Superior temporal gyrus (tissue), 1 donor: Measurements from ENCODE around the gene DNMBP.

Source experiments
- DNase-seq: peaks from one replicate; pipeline ENCODE4 v3.0.0-alpha.2; 2016; ENCODE audit errors: extremely low spot score

Gene DNMBP

DNA sequence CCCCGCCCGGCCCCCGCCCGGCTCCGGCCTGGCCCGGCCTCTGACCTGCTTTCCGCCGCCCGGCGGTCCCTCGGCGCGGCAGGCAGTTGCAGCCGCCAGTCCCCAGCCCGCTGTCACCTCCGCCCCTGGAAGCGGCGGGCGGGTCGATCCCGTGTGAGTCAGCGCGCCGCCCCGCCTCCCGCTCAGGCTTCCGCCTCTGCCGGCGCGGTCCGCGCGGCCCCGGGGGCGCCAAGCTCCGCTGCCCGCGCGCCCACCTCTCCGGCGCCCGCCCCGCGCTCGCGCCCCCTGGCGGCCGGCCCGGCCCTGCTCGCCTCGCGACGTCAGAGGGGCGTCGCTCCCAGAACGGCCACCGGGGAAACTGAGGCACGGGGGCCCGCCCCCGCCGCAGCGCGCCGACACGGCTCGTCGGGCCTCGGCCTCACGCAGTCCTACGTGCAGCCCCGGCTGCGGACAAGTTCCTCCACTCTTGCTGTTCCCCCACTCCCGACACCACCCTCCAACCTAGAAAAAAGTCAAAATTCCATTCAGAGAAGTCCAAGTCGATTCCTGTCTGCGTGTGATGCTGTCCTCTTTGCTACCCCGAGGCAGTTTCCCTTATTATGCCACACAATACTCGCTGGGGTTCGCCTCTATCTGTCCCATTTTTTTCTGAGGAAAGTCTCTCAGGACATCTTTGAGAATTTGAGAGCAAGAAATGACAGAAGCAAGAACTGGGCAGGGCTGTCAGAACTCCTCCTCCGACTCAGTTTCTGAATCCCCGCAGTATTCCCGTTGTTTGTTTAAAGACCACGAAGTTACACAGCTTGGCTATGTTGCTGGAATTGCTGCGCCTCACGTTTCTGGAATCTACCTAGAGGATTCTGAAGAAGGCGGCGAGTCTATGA is at the start of gene DNMBP:
DNMBP (minus strand) TSS at position 155 of the 884 bp plus-strand sequence. CDS start 37,823 bp downstream, outside the sequence.
- DNase-seq: peak; percentile 43

DNA sequence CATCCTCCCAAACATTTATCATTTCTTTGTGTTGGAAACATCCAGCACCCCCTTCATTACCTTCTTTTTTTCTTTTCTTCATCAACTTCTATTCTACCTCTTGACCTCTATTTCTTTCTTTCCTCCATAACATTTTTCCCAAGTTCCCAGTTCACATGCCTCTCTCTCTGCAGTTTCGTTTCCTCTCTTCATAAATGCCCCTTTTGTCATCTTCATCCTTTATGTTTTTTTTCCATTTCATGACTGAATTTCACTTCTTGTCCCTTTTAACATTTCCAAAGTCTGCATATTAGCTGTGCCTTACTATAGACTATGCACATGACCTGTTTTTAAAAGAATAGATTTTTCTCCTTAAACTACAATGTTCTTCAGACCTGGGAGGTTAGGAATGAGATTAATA is 48.2 kb upstream of the DNMBP start:
- DNase-seq: no peak

- no peak for DNase-seq
Measured at GRCh38 chr10:100053686-100054460, 44.1 kb upstream of the DNMBP start.

GRCh38 chr10:100046021-100046486 is 36.3 kb upstream of the DNMBP start:
- peak; percentile 89 for DNase-seq

- no peak for DNase-seq
Measured at GRCh38 chr10:100045592-100045991, 35.8 kb upstream of the DNMBP start.

DNA sequence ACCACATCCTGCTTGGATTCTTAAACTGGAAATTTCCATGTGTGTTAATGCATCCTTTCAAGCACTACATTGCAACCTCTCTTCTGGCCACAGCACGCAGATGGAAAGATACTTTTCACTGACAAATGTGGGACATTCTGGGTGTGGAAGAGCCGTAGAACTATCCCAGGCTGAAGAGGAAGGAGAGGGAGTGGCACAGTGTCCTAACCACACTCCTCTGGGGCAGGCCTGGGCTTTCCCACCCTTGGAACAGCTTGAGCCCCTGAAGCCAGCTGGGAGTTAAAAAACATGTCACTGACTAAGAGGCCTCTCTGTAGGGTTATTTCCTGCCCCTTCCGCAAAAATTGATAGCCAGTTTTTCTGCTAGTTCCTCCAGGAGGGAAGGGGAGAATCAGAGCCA is 34.0 kb upstream of the DNMBP start:
- no peak for DNase-seq

- no peak for DNase-seq
Measured at GRCh38 chr10:100043344-100043743, 33.6 kb upstream of the DNMBP start.

GRCh38 chr10:100041306-100042002 is 31.7 kb upstream of the DNMBP start:
- DNase-seq: no peak

DNA sequence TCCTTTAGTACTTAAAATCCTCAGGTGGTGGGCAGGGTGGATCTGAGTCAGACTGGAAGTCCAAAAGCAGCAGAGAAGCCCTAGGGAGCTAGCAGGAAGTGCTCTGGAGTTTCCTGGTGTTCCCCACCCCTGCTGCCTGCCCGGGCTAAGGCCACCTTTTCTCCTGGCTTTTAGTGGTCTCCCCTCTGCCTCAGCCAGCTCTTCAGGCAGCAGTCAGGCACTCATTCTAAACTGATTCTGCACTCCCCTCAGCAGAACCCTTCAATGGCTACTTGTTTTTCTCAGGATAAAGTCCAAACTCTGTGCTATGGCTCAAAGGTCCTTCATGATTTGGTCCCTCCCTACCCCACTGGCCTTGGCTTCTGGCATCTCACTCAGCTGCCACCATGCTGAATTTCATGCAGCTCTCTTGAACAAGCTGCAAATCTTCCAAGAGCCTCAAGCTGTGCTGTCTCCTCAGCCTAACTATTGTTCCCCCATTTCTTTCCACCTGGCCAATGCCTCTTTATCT is 28.9 kb upstream of the DNMBP start:
- no peak for DNase-seq

- no peak for DNase-seq
Measured at GRCh38 chr10:100037758-100038315, 28.1 kb upstream of the DNMBP start.

DNA sequence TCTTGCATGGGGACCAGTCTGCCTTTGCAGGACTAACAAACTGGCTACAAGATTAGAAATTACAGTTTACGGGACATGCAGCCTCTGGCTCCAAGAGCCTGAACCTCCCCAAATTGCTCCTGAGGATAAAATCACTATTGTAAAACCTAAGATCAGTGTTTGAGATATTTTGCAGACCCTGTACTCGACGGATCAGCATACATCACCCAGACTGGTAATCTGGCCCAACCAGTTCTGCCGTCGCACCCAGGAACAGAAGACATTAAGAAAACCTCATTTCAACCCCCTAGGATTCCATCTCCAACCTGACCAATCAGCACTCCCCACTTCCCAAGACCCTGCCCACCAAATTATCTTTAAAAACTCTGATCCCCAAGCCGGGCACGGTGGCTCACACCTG is 27.1 kb upstream of the DNMBP start:
- no peak for DNase-seq

GRCh38 chr10:100033766-100034418 is 24.1 kb upstream of the DNMBP start:
- no peak for DNase-seq

DNA sequence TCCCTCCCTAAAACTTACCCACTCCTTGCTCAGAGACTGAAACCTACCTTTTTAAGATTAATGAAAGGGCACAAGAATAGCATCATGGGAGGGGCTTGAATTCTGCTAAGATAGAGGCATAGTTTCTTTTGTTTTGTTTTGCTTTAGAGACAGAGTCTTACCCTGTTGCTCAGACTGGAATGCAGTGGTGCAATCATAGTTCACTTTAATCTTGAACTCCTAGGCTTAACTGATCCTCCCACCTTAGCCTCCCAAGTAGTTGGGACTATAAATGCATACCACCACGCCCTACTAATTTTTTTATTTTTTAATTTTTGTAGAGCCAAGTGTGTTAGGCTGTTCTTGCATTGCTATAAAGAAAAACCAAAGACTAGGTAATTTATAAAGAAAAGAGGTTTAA is 17.7 kb upstream of the DNMBP start:
- no peak for DNase-seq

DNA sequence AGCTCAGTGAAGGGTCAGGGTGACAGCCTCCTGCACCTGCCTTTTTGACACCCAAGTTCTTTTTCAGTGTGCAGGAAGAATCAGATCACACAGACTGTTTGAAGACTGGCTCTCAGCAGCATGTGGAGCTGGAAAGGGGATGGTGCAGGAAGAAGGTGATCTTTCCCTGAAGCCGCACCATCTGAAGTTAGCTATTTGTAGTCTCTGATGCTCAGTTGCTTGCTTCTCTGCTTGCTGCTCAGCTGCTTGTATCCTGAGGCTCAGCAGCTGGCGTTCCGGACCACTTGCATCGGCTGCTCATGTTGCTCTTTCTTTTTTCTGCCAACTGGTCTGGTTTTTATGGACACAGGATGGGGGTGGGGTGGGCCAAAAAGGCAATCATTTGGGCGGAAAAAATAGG is 15.8 kb upstream of the DNMBP start:
- DNase-seq: no peak

DNA sequence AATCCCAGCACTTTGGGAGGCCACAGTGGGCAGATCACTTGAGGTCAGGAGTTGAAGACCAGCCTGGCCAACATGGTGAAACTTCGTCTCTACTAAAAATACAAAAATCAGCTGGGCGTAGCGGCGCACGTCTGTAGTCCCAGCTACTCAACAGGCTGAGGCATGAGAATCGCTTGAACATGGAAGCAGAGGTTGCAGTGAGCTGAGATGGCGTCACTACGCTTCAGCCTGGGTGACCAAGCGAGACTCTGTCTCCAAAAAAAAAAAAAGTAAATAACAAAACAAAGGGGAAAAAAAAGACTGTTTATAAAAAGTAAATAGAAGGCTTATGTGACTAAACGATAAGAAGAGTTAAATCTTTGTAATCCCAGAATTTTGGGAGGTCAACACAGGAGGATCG is 15.0 kb upstream of the DNMBP start:
- no peak for DNase-seq

DNA sequence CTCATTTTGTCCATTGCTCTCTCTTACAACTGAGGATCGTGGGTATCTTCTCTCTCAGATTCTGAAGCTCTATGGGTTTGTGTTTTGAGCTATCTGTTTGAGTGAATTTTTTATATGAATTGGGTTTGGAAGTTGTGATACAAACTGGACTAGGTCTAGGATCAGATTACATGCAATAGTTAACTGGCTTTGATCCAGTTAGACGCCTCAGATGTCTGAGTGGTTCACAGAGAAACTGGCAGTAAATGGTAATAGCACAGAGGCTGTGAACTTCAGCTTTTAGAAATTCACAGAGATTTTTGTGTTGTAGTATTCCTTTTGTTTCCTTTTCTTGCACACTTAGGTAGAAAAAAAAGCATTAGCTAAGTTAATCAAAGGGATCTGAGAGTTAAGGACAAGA is 12.7 kb upstream of the DNMBP start:
- DNase-seq: no peak

GRCh38 chr10:100021322-100021721 is 11.6 kb upstream of the DNMBP start:
- no peak for DNase-seq

DNA sequence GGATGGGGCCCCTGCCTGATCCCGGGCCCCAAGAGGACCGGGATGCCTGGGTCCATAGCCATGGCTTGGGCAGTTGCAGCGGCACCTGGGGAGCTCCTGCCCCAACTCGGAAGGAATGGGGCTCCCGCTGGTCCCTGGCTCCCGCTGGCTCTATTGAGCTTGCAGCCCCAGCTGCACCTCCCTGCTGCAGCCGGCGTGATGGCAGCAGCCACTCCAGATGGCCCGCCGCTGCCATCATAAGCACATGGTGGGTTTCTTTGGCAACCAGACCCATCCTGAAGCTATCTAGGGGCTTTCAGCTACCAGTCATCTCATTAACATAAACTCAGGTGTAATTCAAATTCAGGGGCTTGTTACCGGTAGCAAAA is 11.1 kb upstream of the DNMBP start:
- no peak for DNase-seq

DNA sequence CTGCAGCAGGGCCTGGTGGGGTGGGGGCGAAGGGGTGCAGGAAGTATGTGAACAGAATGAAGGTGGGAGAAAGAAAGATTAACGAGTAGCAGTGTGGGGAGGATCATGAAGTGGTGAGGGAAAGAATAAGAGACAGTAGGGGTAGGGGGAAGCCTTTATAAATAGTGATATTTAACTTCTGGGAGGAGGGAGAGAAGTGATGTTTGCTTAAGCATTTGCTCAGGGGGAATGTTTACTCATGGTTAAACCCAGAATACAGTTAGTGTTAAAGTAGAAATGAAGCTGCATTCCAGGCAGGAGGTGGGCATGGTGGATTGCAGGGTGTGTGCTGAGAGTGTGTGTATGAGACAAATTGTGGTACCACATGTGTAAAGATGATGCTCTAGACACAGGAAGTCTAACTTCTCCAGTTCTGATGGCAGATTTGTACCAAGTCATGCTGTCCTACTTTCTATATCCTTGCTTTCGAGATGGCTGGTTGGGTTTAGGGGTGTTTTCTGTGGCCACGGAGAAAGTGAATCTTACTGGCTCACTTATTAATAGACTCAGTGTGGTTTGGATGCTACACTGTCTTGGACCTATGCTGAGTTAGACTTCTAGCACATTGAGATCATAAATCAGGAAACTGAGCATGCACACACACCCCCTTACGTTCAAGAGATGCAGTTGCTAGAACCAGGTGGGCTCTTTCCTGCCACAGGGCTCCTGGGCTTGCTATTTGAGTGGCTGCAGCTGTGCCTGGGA is 10.6 kb upstream of the DNMBP start:
- no peak for DNase-seq

DNA sequence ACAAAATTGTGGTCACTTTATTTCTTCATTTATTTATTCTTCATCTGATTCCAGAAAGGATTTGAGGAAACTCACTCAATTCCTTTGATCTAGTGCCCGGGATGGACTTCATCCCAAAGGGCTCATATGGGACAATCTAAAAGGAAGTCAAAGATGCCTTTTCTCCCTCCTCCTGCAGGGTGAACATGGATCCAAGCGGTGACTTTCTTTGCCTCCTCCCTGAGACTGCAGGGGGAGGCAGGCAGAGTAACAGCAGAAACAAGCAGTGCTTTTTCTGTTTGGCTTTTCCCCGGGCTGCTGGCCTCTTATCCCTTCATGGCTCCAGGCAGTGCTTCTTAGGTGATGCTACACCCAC is 10.0 kb upstream of the DNMBP start:
- DNase-seq: no peak
